PC-3 (cell line): ENCODE measurements around the gene JARID2.

Experiments used
- EZH2 ChIP-seq: fragments of 300-600 bp; sonication (generic); IDR thresholded peaks from one replicate; pipeline ENCODE4 v1.6.1; 2017; ENCODE audit warnings: antibody characterized with exemption, mild to moderate bottlenecking, low read length; ENCODE audit not compliant: unreplicated experiment
- TF ChIP-seq, protein P1 (sequence below): fragments of 300-600 bp; sonication (generic); conservative IDR thresholded peaks from 2 replicates; pipeline ENCODE4 v1.5.1; 2017; ENCODE audit warnings: antibody characterized with exemption, low read depth, mild to moderate bottlenecking, low read length

DNA sequence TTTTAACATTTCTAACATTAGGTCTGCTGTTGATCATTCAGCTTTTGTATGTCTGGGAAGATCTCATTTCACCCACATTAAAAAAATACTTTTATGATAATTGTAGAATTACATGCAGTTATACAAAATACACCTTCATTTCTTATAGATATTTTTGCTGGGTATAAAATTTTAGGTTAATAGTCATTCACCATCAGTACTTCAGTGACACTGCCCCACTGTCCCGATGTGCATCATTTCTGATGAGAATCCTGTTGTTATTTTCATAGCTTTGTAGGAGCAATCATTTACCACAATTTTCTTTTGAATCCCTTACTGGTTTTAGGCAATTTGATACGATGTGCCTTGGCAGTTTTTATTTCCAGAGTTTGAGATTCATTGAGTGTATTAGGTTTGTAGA is 173.6 kb downstream of the JARID2 start:
- TF ChIP-seq, protein P1, sequence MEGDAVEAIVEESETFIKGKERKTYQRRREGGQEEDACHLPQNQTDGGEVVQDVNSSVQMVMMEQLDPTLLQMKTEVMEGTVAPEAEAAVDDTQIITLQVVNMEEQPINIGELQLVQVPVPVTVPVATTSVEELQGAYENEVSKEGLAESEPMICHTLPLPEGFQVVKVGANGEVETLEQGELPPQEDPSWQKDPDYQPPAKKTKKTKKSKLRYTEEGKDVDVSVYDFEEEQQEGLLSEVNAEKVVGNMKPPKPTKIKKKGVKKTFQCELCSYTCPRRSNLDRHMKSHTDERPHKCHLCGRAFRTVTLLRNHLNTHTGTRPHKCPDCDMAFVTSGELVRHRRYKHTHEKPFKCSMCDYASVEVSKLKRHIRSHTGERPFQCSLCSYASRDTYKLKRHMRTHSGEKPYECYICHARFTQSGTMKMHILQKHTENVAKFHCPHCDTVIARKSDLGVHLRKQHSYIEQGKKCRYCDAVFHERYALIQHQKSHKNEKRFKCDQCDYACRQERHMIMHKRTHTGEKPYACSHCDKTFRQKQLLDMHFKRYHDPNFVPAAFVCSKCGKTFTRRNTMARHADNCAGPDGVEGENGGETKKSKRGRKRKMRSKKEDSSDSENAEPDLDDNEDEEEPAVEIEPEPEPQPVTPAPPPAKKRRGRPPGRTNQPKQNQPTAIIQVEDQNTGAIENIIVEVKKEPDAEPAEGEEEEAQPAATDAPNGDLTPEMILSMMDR, result no peak
- no peak for TF ChIP-seq EZH2
